Loucy (cell line): Measurements from ENCODE around the gene CCDC13.

Source experiments
- H2AFZ ChIP-seq: fragments of 200-600 bp; sonication (generic); 2 replicates; pipeline ENCODE4 v1.6.0; 2016; ENCODE audit warnings: antibody characterized with exemption, mild to moderate bottlenecking, low read length, moderate library complexity
- H3F3A ChIP-seq: fragments of 200-600 bp; 2 replicates; pipeline ENCODE4 v1.6.0; 2016; ENCODE audit warnings: antibody characterized with exemption, low read depth, mild to moderate bottlenecking
- H3K27me3 ChIP-seq: fragments of 200-600 bp; sonication (generic); 2 replicates; pipeline ENCODE4 v1.6.1; 2014; ENCODE audit warnings: low read length, mild to moderate bottlenecking; ENCODE audit not compliant: insufficient read depth, poor library complexity, severe bottlenecking
- H3K36me3 ChIP-seq: fragments of 200-600 bp; sonication (generic); 2 replicates; pipeline ENCODE4 v1.6.1; 2016; ENCODE audit warnings: low read length; ENCODE audit not compliant: insufficient read depth
- H3K4me1 ChIP-seq: fragments of 200-600 bp; sonication (generic); 2 replicates; pipeline ENCODE4 v1.5.1; 2014; ENCODE audit warnings: low read length, mild to moderate bottlenecking; ENCODE audit not compliant: insufficient read depth, poor library complexity, severe bottlenecking
- H3K4me2 ChIP-seq: fragments of 200-600 bp; sonication (generic); 2 replicates; pipeline ENCODE4 v1.6.0; 2014; ENCODE audit warnings: antibody characterized with exemption, low read length, low read depth, mild to moderate bottlenecking; ENCODE audit not compliant: poor library complexity, severe bottlenecking
- H3K4me3 ChIP-seq: fragments of 200-600 bp; sonication (generic); 2 replicates; pipeline ENCODE4 v1.5.1; 2014; ENCODE audit warnings: low read length, mild to moderate bottlenecking, mixed read lengths; ENCODE audit not compliant: poor library complexity, severe bottlenecking
- H3K79me2 ChIP-seq: fragments of 200-600 bp; sonication (generic); 2 replicates; pipeline ENCODE4 v1.6.1; 2014; ENCODE audit warnings: low read length; ENCODE audit not compliant: insufficient read depth
- H3K9ac ChIP-seq: fragments of 200-600 bp; sonication (generic); 2 replicates; pipeline ENCODE4 v1.6.0; 2014; ENCODE audit warnings: mild to moderate bottlenecking, low read depth, low read length, moderate library complexity; ENCODE audit not compliant: poor library complexity, severe bottlenecking
- H3K9me2 ChIP-seq: fragments of 200-600 bp; sonication (generic); replicated peaks from 2 replicates; pipeline ENCODE4 v1.6.1; 2016; ENCODE audit warnings: low read depth, low read length, mixed read lengths
- H3K9me3 ChIP-seq: fragments of 200-600 bp; sonication (generic); 2 replicates; pipeline ENCODE4 v1.6.1; 2014; ENCODE audit warnings: mild to moderate bottlenecking, antibody characterized with exemption, low read length, low read depth; ENCODE audit not compliant: insufficient read depth
- H4K20me1 ChIP-seq: fragments of 200-600 bp; sonication (generic); 2 replicates; pipeline ENCODE4 v1.6.0; 2014; ENCODE audit warnings: antibody characterized with exemption, low read length, mild to moderate bottlenecking; ENCODE audit not compliant: insufficient read depth, poor library complexity, severe bottlenecking
- CTCF ChIP-seq: fragments of 200-600 bp; sonication (generic); conservative IDR thresholded peaks from 2 replicates; pipeline ENCODE4 v1.5.1; 2014; ENCODE audit warnings: mild to moderate bottlenecking, antibody characterized with exemption, low read length
- EZH2phosphoT487 ChIP-seq: fragments of 200-600 bp; IDR thresholded peaks from 2 replicates; pipeline ENCODE4 v1.6.1; 2018; ENCODE audit warnings: antibody characterized with exemption, mild to moderate bottlenecking, moderate library complexity, borderline replicate concordance

Gene CCDC13, protein sequence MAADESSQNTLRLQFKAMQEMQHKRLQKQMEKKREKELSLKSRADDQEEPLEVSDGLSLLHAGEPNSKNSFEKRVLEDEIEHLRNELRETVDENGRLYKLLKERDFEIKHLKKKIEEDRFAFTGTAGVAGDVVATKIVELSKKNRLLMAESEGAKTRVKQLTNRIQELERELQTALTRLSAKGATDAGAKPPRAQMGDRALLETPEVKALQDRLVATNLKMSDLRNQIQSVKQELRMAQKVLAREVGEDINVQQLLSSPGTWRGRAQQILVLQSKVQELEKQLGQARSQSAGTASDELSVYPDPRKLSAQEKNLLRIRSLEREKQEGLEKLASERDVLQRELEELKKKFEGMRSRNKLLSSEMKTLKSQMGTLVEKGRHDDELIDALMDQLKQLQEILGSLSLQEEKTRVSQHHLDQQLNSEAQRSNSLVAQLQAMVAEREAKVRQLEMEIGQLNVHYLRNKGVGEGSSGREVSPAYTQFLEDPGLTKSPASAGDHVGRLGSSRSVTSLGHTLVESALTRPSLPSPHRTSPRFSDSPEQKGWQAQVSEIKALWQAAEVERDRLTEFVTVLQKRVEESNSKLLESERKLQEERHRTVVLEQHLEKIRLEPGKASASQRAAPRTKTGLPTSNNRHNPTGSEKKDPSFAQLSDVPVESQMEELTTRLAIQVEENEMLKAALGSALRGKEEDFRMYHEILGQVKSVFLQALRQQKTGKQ

DNA sequence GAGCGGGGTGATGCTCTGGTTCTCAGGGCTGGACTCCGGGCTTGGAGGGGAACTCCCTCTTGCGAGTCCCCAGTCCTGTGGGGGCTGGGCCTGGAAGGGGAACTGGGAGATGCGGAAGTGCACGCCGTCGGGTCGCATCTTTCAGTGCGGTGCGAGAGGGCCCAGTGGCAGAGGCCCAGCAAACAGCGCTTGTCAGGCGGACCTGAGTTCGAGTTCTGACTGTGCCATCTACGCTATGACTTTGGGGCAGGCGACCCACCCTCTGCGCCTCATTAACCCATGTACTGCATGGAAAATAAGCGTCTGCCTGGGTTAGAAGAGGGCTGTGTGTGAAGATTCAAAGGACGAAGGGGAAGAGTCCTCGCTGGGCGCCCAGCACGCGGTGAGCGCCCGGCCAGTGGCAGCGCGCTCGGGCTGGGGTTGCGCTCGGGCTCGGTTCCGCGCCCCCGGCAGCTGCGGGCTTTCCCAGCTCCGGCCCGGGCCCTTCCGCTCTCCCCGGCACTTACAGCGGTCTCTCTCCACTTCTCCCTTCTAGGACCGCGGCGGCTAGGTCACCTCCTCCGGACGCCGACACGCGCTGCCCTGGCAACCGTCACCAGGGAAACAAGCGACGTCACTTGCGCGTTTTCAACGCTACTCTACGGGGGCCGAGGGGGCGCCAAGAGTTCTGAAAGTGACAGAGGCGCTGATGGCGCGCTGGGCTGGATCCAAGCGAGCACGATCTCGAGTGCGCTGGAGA, at the start of gene CCDC13:
Gene CCDC13, minus strand, starts transcription at position 584 of the 739 bp plus-strand sequence. CDS start 14,908 bp downstream, outside the sequence.
- no peaks in the 10 kb centered on the region for H3K36me3 ChIP-seq
- TF ChIP-seq EZH2phosphoT487 = no peak
- TF ChIP-seq CTCF = no peak
- H3K4me2 ChIP-seq = peak within 1 kb of the TSS; percentile 59
- no peak within 1 kb of the TSS for H2AFZ ChIP-seq
- H3K9me2 ChIP-seq = no peaks in the 10 kb centered on the region
- H3K79me2 ChIP-seq = no peaks in the 10 kb centered on the region
- no peaks in the 10 kb centered on the region for H3K4me1 ChIP-seq
- no peaks in the 10 kb centered on the region for H3F3A ChIP-seq
- H3K9ac ChIP-seq = peak within 1 kb of the TSS; percentile 47
- H3K9me3 ChIP-seq = no peaks in the 10 kb centered on the region
- H4K20me1 ChIP-seq = no peaks in the 10 kb centered on the region
- no peaks in the 10 kb centered on the region for H3K27me3 ChIP-seq
- H3K4me3 ChIP-seq = peak within 1 kb of the TSS; percentile 66

- H3K9me3 ChIP-seq = no peaks in the 10 kb centered on the region
- H3K4me2 ChIP-seq = no peak overlapping the region
- H3K36me3 ChIP-seq = no peaks in the 10 kb centered on the region
- H3K4me3 ChIP-seq = no peak overlapping the region
- H3K9ac ChIP-seq = no peak overlapping the region
- TF ChIP-seq EZH2phosphoT487 (no peak), CTCF (no peak)
- H3F3A ChIP-seq = no peaks in the 10 kb centered on the region
- no peaks in the 10 kb centered on the region for H3K9me2 ChIP-seq
- H3K27me3 ChIP-seq = no peaks in the 10 kb centered on the region
- H3K4me1 ChIP-seq = no peaks in the 10 kb centered on the region
- no peaks in the 10 kb centered on the region for H4K20me1 ChIP-seq
- no peak overlapping the region; the same call in 1 of the 2 replicates for H2AFZ ChIP-seq
- no peaks in the 10 kb centered on the region for H3K79me2 ChIP-seq
Measured at GRCh38 chr3:42822828-42823227, 49.8 kb upstream of the CCDC13 start.

- no peaks in the 10 kb centered on the region for H3K36me3 ChIP-seq
- H3K4me1 ChIP-seq = no peaks in the 10 kb centered on the region
- H3K9me2 ChIP-seq = no peaks in the 10 kb centered on the region
- H3K9ac ChIP-seq = no peak overlapping the region
- no peaks in the 10 kb centered on the region for H3K79me2 ChIP-seq
- H4K20me1 ChIP-seq = no peaks in the 10 kb centered on the region
- H3K4me2 ChIP-seq = no peak overlapping the region
- H3K27me3 ChIP-seq = no peaks in the 10 kb centered on the region
- H3K9me3 ChIP-seq = no peaks in the 10 kb centered on the region
- no peak overlapping the region for H2AFZ ChIP-seq
- TF ChIP-seq EZH2phosphoT487 (no peak), CTCF (no peak)
- H3K4me3 ChIP-seq = no peak overlapping the region
- no peaks in the 10 kb centered on the region for H3F3A ChIP-seq
Measured at GRCh38 chr3:42820746-42821051, 47.6 kb upstream of the CCDC13 start.
